SK-N-MC (cell line): ENCODE data around the gene SIPA1L3.

Experiments
- EZH2 ChIP-seq: fragments of 200-600 bp; sonication (generic); IDR thresholded peaks from one replicate; pipeline ENCODE4 v1.6.1; 2017; ENCODE audit warnings: antibody characterized with exemption
- POLR2AphosphoS5 ChIP-seq: IDR thresholded peaks from 2 replicates; pipeline ENCODE4 v1.6.1; 2012; ENCODE audit warnings: mild to moderate bottlenecking, low read depth, low read length, borderline replicate concordance

DNA sequence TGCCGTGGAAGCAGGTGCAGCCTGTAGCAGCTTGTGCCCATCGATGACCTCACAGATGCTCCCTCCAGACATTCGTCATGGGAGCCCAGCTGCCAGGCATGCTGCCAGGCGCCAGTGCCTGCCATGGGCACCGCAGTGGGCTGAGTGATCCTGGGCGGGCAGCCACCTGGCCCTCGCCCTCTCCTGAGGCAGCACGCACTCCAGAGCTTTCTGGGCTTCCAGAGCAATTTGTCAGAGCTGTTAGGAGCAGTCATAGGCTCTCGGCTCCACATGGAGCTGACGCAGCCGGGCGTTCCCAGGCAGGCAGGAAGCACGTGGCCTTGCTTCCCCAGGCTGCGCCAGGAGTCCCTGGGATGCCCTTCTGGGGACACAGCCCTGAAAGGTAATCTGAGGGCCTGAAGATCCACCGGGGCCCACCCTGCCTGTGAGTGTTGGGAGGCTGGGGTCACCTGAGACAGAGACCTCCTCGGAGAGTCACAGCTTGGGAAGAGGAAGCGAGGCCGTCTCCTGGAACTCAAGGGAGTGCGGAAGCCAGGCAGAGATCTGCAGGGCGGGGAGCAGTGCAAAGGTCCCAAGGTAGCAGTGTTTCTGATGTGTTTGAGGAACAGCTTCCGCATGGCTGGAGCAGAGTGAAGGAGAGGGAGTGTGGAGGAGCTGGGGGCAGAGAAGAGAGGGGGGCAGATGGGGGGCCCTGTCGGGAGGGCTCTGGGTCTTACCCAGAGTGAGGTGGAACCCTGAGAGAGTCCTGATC is 266.5 kb downstream of the SIPA1L3 start:
- TF ChIP-seq POLR2AphosphoS5 (no peak), EZH2 (no peak)
